ENCODE measurements around the gene TECPR1. TPM values are rescaled to one million over a fixed set of nuclear protein-coding genes. Genes with fewer than 3 reads are reported as not detected.
A peak's percentile ranks its signal among the peaks of the same experiment; 100 is the strongest.

The TECPR1 gene
- total RNA-seq, 1 donor from 2014 or later = 55.2 TPM

DNA sequence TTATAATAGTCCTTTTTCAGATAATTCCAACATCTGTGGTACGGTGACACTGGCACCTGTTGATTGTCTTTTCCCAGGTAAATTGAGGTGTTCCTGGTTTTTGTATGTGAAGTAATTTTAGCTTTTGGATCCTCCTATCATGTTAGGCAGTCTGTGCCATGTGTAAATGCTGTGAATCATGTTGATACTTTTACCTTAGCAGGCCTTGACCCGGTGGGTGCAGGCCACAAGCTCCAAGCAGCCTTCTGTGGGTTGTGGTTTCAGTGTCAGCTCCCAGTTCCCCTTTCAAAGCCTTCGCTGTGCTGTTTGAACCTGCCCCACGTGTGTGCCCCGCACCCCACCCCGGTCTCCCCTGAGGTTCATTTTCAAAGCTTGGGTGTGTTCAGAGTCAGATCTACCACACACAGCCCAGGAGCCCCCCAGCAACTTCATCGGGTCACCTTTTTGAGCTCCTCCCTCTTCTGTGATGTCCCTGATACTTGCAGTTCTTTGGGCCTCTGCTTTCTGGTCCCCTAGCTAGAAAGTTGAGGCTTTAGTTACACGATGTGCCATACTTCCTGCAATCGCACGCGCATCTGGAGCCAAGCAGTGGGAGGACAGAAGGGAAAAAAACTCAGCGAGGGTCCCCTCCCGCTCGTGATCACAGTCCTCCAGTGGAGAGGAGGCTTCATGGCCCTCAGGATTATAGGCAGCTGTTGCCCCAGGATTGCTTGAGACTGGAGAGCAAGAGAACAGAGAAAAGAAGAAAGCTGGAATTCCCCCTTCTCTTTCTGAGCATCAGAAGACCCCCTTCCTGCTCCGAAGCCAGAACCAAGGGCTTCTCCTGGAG, 49.5 kb downstream of the TECPR1 start:
- H3K36me3 ChIP-seq = peaks cover 34% of the 10 kb centered on the region
- no peak overlapping the region for H3K4me3 ChIP-seq
- intact Hi-C loops (cut with DNase I) = no loop called here
- peak; percentile 41 for ATAC-seq
- H3K27ac ChIP-seq = no peak overlapping the region
- H3K9me3 ChIP-seq = no peaks in the 10 kb centered on the region
- TF ChIP-seq, protein P1, sequence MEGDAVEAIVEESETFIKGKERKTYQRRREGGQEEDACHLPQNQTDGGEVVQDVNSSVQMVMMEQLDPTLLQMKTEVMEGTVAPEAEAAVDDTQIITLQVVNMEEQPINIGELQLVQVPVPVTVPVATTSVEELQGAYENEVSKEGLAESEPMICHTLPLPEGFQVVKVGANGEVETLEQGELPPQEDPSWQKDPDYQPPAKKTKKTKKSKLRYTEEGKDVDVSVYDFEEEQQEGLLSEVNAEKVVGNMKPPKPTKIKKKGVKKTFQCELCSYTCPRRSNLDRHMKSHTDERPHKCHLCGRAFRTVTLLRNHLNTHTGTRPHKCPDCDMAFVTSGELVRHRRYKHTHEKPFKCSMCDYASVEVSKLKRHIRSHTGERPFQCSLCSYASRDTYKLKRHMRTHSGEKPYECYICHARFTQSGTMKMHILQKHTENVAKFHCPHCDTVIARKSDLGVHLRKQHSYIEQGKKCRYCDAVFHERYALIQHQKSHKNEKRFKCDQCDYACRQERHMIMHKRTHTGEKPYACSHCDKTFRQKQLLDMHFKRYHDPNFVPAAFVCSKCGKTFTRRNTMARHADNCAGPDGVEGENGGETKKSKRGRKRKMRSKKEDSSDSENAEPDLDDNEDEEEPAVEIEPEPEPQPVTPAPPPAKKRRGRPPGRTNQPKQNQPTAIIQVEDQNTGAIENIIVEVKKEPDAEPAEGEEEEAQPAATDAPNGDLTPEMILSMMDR (IDR thresholded peaks at IDR 0.05) = no peak
- no peaks in the 10 kb centered on the region for H3K4me1 ChIP-seq
- H3K27me3 ChIP-seq = no peaks in the 10 kb centered on the region
- DNase-seq = peak; percentile 56

DNA sequence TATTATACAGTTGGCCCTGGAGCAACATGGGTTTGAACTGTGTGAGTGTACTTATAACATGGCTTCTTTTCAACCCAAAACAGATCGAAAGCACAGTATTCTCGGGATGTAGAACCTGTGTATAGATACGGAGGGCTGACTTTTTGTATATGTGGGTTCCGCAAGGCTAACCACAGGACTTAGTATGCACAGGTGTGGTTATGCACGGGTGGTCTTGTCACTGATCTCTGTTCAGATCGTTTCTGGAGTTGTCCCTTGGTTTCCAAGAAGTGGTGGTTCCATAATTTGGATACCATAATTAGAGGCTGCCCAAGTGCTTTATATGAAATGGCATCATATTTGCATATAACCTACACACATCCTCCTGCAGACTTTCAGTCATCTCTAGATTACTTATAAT, 51.7 kb downstream of the TECPR1 start:
- Histone ChIP-seq H3K4me3 (no peak overlapping the region), H3K36me3 (peaks cover 27% of the 10 kb centered on the region), H3K9me3 (no peaks in the 10 kb centered on the region), H3K27ac (no peak overlapping the region), H3K27me3 (no peaks in the 10 kb centered on the region), H3K4me1 (no peaks in the 10 kb centered on the region)
- ATAC-seq (no peak), DNase-seq (no peak)
- intact Hi-C loops (cut with DNase I) = no loop called here
- TF ChIP-seq, protein P1 (IDR thresholded peaks at IDR 0.05) = no peak

DNA sequence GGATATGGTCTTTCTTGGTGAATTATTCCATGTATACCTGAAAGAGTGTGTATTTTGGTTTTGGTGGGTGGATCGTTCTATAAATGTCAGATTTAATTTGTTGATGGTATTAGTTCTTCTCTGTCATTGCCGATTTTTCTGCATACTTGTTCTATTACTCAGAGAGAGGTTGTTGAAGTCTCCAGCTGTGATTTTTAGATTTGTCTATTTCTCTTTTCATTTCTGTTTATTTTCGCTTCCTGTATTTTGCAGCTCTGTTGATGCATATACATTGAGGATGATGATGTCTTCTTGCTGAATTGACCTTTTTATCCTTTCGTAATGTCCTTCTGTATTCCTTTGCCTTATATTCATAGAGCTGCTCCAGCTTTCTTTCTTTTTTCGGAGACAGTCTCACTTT, 52.9 kb downstream of the TECPR1 start:
- H3K27ac ChIP-seq = no peak overlapping the region
- no peaks in the 10 kb centered on the region for H3K27me3 ChIP-seq
- H3K9me3 ChIP-seq = no peaks in the 10 kb centered on the region
- no peaks in the 10 kb centered on the region for H3K4me1 ChIP-seq
- intact Hi-C loops (cut with DNase I) = no loop called here
- peaks cover 36% of the 10 kb centered on the region for H3K36me3 ChIP-seq
- no peak overlapping the region for H3K4me3 ChIP-seq
- no peak for DNase-seq
- ATAC-seq = no peak
- TF ChIP-seq, protein P1 (IDR thresholded peaks at IDR 0.05) = no peak

DNA sequence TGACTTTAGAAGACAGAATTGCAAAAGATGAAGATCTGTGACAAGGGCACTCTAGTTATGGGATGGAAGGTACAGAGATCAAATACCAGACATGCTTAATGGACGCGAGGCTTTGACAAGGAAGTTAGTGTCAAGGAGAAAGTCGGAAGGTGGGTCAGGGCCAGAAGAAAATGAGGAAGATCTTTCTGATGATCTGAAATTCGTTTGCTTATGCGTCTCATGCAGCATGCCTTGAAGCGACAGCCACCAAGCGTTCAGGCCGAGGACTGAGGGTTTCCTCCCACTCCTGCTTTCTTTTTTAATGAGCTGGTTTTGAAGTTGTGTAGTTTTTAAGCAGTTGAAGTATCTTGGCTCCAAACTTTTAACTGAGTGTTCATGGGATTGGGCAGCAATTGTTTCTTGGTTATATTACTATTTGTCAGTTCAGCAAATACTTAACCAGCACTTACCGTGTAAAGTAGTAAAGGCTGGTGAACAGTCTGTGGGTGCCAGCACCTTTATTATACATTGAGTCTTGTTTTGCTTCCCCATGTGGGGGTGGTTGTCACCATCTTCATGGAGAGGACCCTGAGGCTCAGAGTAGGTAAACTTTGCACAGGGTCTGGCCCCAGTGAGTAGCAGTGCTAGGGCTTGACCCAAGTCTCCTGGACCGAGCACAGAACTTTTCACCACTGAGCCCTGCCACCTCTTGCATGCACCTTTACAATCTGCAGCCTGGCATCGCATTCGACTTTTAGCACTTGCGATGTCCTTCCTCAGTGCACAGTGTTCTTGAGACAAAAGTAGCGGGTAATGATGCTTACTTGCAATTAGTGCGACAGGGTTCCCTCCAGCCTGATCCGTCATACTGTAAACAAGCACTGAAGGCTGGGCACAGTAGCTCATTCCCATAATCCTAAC, 55.1 kb downstream of the TECPR1 start:
- intact Hi-C loops (cut with DNase I) = no loop called here
- ATAC-seq (peak; percentile 27), DNase-seq (no peak)
- Histone ChIP-seq H3K4me3 (no peak overlapping the region), H3K4me1 (no peaks in the 10 kb centered on the region), H3K36me3 (peaks cover 45% of the 10 kb centered on the region), H3K9me3 (no peaks in the 10 kb centered on the region), H3K27ac (no peak overlapping the region), H3K27me3 (no peaks in the 10 kb centered on the region)
- TF ChIP-seq, protein P1 (IDR thresholded peaks at IDR 0.05) = no peak

DNA sequence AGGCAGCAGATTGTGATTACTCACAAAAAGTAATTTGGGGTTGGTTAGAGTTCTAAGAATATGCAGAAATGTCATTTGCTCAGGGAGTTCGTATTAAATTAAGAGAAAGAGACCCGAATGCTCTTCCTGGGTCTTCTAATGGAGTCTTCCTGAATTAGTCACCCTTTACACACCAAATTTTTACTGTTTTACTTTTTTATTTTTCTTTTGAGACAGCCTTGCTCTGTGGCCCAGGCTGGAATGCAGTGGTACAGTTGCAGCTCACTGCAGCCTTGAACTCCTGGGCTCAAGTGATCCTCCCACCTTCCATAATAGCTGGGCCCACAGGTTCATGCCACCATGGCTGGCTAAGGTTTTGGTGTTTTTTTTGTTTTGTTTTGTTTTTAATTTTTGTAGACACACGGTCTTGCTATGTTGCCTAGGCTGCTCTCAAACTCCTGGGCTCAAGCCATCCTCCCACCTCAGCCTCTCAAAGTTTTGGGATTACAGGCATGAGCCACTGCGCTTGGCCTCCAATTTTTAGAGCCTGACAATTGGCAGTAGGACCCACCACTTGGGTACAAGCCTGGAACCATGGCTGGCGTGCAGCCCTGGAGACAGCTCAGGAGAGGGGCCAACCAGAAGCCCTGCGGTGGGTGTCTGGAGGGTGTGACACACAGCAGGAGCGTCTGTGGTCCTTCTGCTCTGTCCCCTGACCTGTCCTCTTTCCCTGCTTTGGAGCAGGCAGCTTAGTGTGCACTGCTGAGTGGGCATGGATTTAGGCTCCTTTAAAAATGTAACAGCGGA, 57.2 kb downstream of the TECPR1 start:
- intact Hi-C loops (cut with DNase I) = no loop called here
- peaks cover 62% of the 10 kb centered on the region for H3K36me3 ChIP-seq
- DNase-seq (no peak), ATAC-seq (no peak)
- H3K9me3 ChIP-seq = no peaks in the 10 kb centered on the region
- TF ChIP-seq, protein P1 (IDR thresholded peaks at IDR 0.05) = no peak
- H3K4me3 ChIP-seq = no peak overlapping the region
- H3K27me3 ChIP-seq = no peaks in the 10 kb centered on the region
- no peak overlapping the region for H3K27ac ChIP-seq
- H3K4me1 ChIP-seq = no peaks in the 10 kb centered on the region
